Immature natural killer cell (primary cell): ENCODE results near the gene SRXN1. TPM values are rescaled to one million over a fixed set of nuclear protein-coding genes. Genes with fewer than 3 reads are reported as not detected.
"Not testable (repeated sequence)": the region's sequence is repeated elsewhere in the genome, so short reads cannot be mapped to it uniquely, and the experiment has no call there.

Experiments used
- DNase-seq, 3 donors: peaks; one replicate each; pipeline ENCODE4 v3.0.0; 2022; ENCODE audit warnings: mixed read lengths in 1 of 3
- H3K27ac Mint-ChIP-seq, 6 donors: one replicate each; pipeline ENCODE4 v1.8.0; 2020; ENCODE audit warnings: mixed read lengths in 6 of 6, mild to moderate bottlenecking in 5 of 6, inconsistent platforms in 4 of 6, moderate library complexity in 3 of 6
- H3K27me3 Mint-ChIP-seq, 3 donors: one replicate each; pipeline ENCODE4 v1.8.0; 2020 to 2021; ENCODE audit warnings: low read depth in 3 of 3, mild to moderate bottlenecking in 3 of 3, mixed read lengths in 3 of 3, moderate library complexity in 3 of 3, inconsistent platforms in 1 of 3
- H3K36me3 Mint-ChIP-seq, 3 donors: one replicate each; pipeline ENCODE4 v1.8.0; 2020; ENCODE audit warnings: mixed read lengths in 3 of 3, inconsistent platforms in 2 of 3, mild to moderate bottlenecking in 2 of 3
- H3K4me1 Mint-ChIP-seq, 2 donors: one replicate each; pipeline ENCODE4 v1.8.0; 2020; ENCODE audit warnings: inconsistent platforms in 2 of 2, mild to moderate bottlenecking in 2 of 2, mixed read lengths in 2 of 2, moderate library complexity in 1 of 2
- H3K4me3 Mint-ChIP-seq, 5 donors: one replicate each; pipeline ENCODE4 v1.8.0; 2020; ENCODE audit warnings: mild to moderate bottlenecking in 5 of 5, mixed read lengths in 5 of 5, inconsistent platforms in 3 of 5, moderate library complexity in 3 of 5
- H3K9me3 Mint-ChIP-seq, 6 donors: one replicate each; pipeline ENCODE4 v1.8.0; 2020; ENCODE audit warnings: mild to moderate bottlenecking in 6 of 6, mixed read lengths in 6 of 6, inconsistent platforms in 4 of 6, moderate library complexity in 3 of 6
- polyA plus RNA-seq, 3 donors: library from polyadenylated mRNA; unstranded; fragments of 300-500 nt; fragmentation: Illumina TruSeq; gene quantifications; one replicate each; pipeline ENCODE4 v1.2.3, GENCODE V29; 2021

SRXN1 gene
- polyA plus RNA-seq = 10 to 100 TPM; 23.1 to 44.6 (median 31.0) TPM

DNA sequence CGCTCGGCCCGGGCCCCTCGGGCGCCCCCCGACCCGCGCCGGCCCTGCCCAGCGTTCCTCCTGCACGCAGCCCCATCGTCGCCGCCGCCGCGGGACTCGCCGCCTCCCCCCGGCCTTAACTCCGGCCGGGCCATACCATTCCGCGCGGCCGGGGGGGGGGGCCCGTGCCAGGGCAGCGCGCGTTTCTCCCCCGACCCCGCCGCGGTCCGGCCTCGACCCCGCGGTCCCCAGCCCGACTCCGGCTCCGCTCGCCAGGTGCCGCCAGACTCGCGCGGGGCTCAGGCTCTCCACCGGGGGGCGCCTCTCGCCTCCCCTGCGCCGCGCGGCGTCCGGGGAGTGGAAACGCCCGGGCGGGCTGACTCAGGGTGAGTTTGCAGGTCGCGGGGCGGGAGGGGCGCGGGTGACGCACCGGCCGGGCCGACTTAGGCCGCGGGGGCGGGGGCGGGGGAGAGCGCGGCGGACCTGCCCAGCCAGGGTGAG, at the start of gene SRXN1:
SRXN1 (minus strand) TSS at position 91 of the 480 bp plus-strand sequence; CDS start at position 76, 15 bp downstream.
- H3K27me3 Mint-ChIP-seq = peaks cover 3 to 9% (median 4%) of the 10 kb centered on the region in 3 donors

DNA sequence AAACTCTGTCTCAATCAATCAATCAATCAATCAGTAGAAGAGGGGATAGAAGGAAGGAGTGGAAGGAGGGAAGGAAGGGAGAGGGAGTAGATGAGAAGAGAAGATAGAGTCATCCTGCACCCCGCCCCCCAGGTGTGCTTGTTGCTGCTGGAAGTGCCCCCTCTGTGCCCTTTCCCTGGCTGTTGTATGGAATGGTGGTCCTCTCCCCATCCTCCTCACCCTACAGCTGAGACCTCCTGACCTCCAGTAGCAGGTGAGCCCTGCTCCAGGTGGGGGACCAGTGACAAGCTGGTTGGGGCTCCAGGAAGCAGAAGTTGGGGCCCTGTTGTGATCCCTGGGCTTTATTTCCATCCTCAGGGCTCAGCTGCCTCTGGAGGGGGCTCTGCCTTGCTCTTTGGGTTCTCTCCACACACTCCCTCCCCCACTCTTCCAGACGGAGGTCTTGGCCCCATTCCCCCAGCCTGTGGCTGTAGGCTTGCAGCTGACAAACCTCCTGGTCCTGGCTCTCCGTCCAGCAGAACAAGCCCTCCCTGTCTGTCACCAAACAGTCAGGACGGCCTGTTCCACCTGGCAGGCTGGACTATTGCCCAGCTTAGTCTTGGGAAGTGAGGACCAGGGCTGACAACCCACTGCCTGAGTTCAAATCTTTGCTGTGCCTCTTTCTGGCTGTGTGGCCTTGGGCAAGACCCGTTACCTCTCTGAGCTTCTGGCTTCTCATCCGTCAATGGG, 48.6 kb upstream of the SRXN1 start:
- no peak overlapping the region for H3K27ac Mint-ChIP-seq
- no peak overlapping the region for H3K4me3 Mint-ChIP-seq
- H3K4me1 Mint-ChIP-seq = no peaks in the 10 kb centered on the region
- no peak for DNase-seq
- H3K9me3 Mint-ChIP-seq = no peaks in the 10 kb centered on the region
- peaks cover 0 to 6% (median 3%) of the 10 kb centered on the region in 3 donors for H3K27me3 Mint-ChIP-seq
- H3K36me3 Mint-ChIP-seq = no peaks in the 10 kb centered on the region

More for the DNA sequence above, at the start of gene SRXN1:
- peak; percentile 81 to 86 (median 83) for DNase-seq
- H3K4me3 Mint-ChIP-seq = peak within 1 kb of the TSS; percentile 85 to 92 (median 86)
- peak within 1 kb of the TSS; percentile 78 to 92 (median 86) for H3K27ac Mint-ChIP-seq
- peaks cover 5 to 9% (median 8%) of the 10 kb centered on the region in 3 donors for H3K36me3 Mint-ChIP-seq
- H3K4me1 Mint-ChIP-seq = peaks cover 30 to 51% of the 10 kb centered on the region in 2 donors
- no peaks in the 10 kb centered on the region for H3K9me3 Mint-ChIP-seq

DNA sequence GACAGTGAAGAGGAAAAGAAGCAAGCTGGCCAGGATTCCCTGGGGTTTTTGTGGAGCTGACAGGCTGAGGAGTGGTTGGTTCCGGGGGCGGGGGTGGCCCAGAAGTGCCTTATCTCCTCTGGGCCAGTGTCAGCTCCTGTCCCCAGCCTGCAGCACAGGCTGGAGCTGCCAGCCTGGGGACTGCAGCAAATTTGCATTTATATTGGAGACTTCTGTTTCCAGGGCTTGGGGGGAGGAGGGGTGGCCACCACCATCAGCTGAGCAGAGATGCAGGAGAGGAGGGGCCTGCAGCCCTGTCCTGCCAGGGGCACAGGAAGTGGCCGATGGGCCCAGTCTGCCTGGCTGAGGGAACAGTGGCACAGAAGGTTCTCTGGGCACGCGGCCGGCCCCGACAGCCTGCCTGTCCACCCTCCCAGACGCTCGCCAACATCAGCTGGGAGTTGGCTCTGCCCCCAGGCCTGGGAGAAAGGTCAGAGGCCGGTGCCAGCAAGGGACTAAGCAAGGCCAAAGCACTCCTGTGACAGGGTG, 46.9 kb upstream of the SRXN1 start:
- H3K36me3 Mint-ChIP-seq = no peaks in the 10 kb centered on the region
- no peaks in the 10 kb centered on the region for H3K4me1 Mint-ChIP-seq
- H3K9me3 Mint-ChIP-seq = no peaks in the 10 kb centered on the region
- H3K27ac Mint-ChIP-seq = no peak overlapping the region
- H3K27me3 Mint-ChIP-seq = peaks cover 0 to 6% (median 2%) of the 10 kb centered on the region in 3 donors
- no peak for DNase-seq
- no peak overlapping the region for H3K4me3 Mint-ChIP-seq

DNA sequence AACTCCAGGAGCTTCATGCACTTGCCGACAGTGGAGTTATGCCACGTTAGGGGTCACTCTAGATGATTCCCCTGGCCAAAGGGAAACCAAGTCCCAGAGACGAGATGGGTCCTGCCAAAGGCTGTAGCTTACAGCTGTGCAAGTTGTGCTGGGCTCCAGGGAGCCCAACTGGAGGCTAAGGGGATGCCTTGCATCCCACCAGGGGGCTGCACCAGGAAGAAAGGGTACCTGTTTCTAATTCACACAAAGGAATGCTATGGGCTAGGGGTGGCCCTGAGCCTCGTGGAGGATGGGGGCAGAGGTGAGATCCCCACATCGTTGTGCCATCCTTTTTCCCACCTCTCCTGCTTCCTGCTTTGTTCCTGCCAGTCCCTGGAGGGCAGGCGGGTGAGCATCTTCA, 46.3 kb upstream of the SRXN1 start:
- no peak overlapping the region for H3K27ac Mint-ChIP-seq
- H3K36me3 Mint-ChIP-seq = no peaks in the 10 kb centered on the region
- no peaks in the 10 kb centered on the region for H3K4me1 Mint-ChIP-seq
- H3K27me3 Mint-ChIP-seq = peaks cover 0 to 6% (median 2%) of the 10 kb centered on the region in 3 donors
- no peak for DNase-seq
- no peak overlapping the region for H3K4me3 Mint-ChIP-seq
- no peaks in the 10 kb centered on the region for H3K9me3 Mint-ChIP-seq

GRCh38 chr20:698276-698675, 45.3 kb upstream of the SRXN1 start:
- Mint-ChIP-seq H3K4me3 (no peak overlapping the region), H3K36me3 (no peaks in the 10 kb centered on the region), H3K27me3 (peaks cover 0 to 6% (median 2%) of the 10 kb centered on the region in 3 donors), H3K9me3 (no peaks in the 10 kb centered on the region), H3K4me1 (no peaks in the 10 kb centered on the region), H3K27ac (no peak overlapping the region)
- DNase-seq = no peak

GRCh38 chr20:697826-698225, 44.8 kb upstream of the SRXN1 start:
- no peaks in the 10 kb centered on the region for H3K36me3 Mint-ChIP-seq
- H3K9me3 Mint-ChIP-seq = no peaks in the 10 kb centered on the region
- H3K4me1 Mint-ChIP-seq = no peaks in the 10 kb centered on the region
- peaks cover 2 to 6% (median 2%) of the 10 kb centered on the region in 3 donors for H3K27me3 Mint-ChIP-seq
- no peak overlapping the region for H3K4me3 Mint-ChIP-seq
- no peak for DNase-seq
- H3K27ac Mint-ChIP-seq = no peak overlapping the region

DNA sequence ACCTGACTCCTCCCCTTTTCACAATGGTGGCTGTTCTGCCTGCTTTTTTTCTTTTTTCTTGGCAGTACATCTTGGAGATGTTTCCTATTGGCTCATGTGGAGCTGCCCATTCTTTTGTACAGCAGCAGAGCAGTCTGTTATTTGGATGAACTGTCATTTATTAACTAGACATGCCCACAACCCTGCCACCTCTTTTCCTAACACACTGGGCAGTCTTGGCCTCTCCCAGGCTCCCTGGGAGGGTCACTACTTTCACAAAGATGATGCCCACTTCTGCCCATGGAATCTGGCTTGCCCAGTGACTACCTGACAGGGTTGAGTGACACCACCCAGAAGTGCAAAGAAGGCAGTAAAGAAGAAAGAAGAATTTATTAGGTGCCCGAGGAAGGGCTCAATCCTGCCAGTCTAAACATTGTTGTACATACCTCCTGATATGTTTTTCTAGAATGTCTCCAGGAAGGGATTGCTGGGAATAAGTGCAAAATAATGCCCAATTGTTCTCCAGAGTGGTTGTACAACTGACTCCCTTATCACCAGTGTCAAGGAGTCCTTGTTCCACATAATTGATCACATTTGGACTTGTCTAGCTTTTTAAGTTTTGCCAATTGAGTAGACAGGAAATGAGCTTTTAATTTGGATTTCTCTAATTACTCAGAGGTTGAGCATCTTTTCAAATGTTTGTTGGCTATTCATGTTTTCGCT, 42.3 kb upstream of the SRXN1 start:
- Mint-ChIP-seq H3K27ac (no peak overlapping the region), H3K27me3 (peaks cover 0 to 2% (median 2%) of the 10 kb centered on the region in 3 donors), H3K9me3 (no peaks in the 10 kb centered on the region), H3K4me3 (no peak overlapping the region), H3K4me1 (no peaks in the 10 kb centered on the region), H3K36me3 (no peaks in the 10 kb centered on the region)
- DNase-seq = no peak

GRCh38 chr20:694496-694895, 41.5 kb upstream of the SRXN1 start:
- DNase-seq = no peak
- Mint-ChIP-seq H3K4me1 (no peaks in the 10 kb centered on the region), H3K27ac (no peak overlapping the region), H3K9me3 (no peaks in the 10 kb centered on the region), H3K27me3 (peaks cover 0 to 4% (median 2%) of the 10 kb centered on the region in 3 donors), H3K36me3 (no peaks in the 10 kb centered on the region), H3K4me3 (no peak overlapping the region)

GRCh38 chr20:693786-694185, 40.8 kb upstream of the SRXN1 start:
- not testable (repeated sequence) for H3K27me3 Mint-ChIP-seq, H3K4me1 Mint-ChIP-seq, H3K36me3 Mint-ChIP-seq, H3K4me3 Mint-ChIP-seq, DNase-seq, H3K27ac Mint-ChIP-seq, H3K9me3 Mint-ChIP-seq

DNA sequence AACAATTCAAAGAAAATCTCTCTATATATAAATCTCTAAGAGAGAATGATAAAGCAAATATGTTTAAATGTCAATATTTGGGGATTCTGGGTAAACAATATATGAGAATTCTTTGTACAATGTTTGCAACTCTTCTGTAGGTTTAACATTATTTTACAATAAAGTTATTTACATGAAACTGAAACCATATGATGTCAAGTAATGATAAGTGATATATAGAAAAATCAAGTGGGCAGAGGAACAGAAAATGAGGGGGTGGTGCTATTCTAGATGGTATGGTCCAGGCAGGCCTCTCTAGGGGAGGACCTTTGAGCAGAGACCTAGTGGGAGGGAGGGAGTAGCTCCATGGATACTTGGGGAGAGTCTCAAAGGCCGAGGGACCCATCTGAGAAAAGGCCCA, 39.0 kb upstream of the SRXN1 start:
- peaks cover 2 to 6% (median 3%) of the 10 kb centered on the region in 3 donors for H3K27me3 Mint-ChIP-seq
- H3K36me3 Mint-ChIP-seq = no peaks in the 10 kb centered on the region
- H3K27ac Mint-ChIP-seq = no peak overlapping the region
- no peaks in the 10 kb centered on the region for H3K9me3 Mint-ChIP-seq
- no peak overlapping the region for H3K4me3 Mint-ChIP-seq
- H3K4me1 Mint-ChIP-seq = no peaks in the 10 kb centered on the region
- no peak for DNase-seq

DNA sequence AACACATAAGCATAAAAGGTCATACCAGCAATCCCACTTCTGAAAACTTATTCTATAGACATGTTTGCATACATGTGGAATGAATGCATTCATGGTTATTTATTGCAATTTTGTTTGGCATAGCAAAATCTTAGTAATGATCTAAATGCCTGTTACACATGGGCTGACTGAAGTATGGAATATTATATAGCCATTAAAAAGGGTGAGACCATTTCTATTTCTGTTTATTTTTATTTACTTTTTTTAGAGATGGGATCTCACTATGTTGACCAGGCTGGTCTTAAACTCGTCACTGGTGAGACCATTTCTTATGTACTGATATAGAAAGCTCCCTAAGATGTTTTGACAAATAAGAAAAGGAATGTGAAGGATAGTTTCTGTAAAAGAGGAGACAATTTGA, 36.9 kb upstream of the SRXN1 start:
- no peak for DNase-seq
- no peaks in the 10 kb centered on the region for H3K36me3 Mint-ChIP-seq
- H3K4me1 Mint-ChIP-seq = no peaks in the 10 kb centered on the region
- peaks cover 2 to 6% (median 4%) of the 10 kb centered on the region in 3 donors for H3K27me3 Mint-ChIP-seq
- no peaks in the 10 kb centered on the region for H3K9me3 Mint-ChIP-seq
- no peak overlapping the region for H3K27ac Mint-ChIP-seq
- H3K4me3 Mint-ChIP-seq = no peak overlapping the region

- H3K27ac Mint-ChIP-seq = no peak overlapping the region
- H3K36me3 Mint-ChIP-seq = no peaks in the 10 kb centered on the region
- DNase-seq = no peak
- H3K4me1 Mint-ChIP-seq = no peaks in the 10 kb centered on the region
- no peaks in the 10 kb centered on the region for H3K9me3 Mint-ChIP-seq
- no peak overlapping the region for H3K4me3 Mint-ChIP-seq
- H3K27me3 Mint-ChIP-seq = peaks cover 2 to 6% (median 4%) of the 10 kb centered on the region in 3 donors
Measured at GRCh38 chr20:689348-689747, 36.3 kb upstream of the SRXN1 start.

DNA sequence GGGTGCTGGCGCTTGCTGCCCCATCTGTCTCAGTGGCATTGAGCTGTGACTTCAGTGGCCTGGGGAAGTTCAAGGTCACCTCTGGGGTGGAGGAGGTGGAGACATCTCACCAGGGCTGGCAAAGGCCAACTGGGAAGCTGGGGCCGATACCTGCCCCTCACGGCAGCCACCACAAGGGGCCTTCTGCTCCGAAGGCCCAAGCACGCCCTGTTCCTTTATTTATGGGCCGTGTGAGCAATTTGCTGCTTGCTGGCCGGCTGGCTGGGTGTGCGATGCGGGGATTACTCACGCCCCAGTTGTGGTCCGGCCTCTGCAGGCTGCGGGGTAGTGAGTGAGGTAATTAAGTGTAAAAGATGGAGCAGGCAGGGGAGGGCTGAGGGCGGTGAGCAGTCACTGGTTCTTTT, 35.8 kb upstream of the SRXN1 start:
- Mint-ChIP-seq H3K27me3 (peaks cover 2 to 6% (median 4%) of the 10 kb centered on the region in 3 donors), H3K4me3 (no peak overlapping the region), H3K4me1 (no peaks in the 10 kb centered on the region), H3K27ac (no peak overlapping the region), H3K36me3 (no peaks in the 10 kb centered on the region), H3K9me3 (no peaks in the 10 kb centered on the region)
- no peak for DNase-seq
